Motor neuron (in vitro differentiated cells): ENCODE data around the gene EIF6. TPM values are rescaled to one million over a fixed set of nuclear protein-coding genes. Genes with fewer than 3 reads are reported as not detected.
"Not testable (repeated sequence)": the region's sequence is repeated elsewhere in the genome, so short reads cannot be mapped to it uniquely, and the experiment has no call there.

Experiments used
- ATAC-seq, 8 experiments: fragments of 200-7000 bp; cut with Tn5 transposase; replicated peaks in 6 of 8; 2 replicates each; pipeline ENCODE4 v1.8.0; 2021; ENCODE audit warnings: mild to moderate bottlenecking in 8 of 8, moderate library complexity in 8 of 8
- H3K27ac ChIP-seq, 2 donors: fragments of 250-450 bp; sonication (Bioruptor Pico); 2 replicates each; pipeline ENCODE4 v1.9.0; 2021; ENCODE audit warnings: antibody characterized with exemption in 2 of 2, mild to moderate bottlenecking in 2 of 2, moderate library complexity in 1 of 2
- H3K4me1 ChIP-seq, 2 donors: fragments of 250-450 bp; sonication (Bioruptor Pico); replicated peaks in 1 of 2; 2 replicates each; pipeline ENCODE4 v1.6.1; 2021; ENCODE audit warnings: antibody characterized with exemption in 2 of 2, mild to moderate bottlenecking in 2 of 2, moderate library complexity in 1 of 2
- H3K4me3 ChIP-seq, 5 donors: fragments of 250-450 bp; sonication (Bioruptor Pico); 2 replicates each; pipeline ENCODE4 v1.9.0; 2021; ENCODE audit warnings: antibody characterized with exemption in 5 of 5, mild to moderate bottlenecking in 5 of 5, moderate library complexity in 4 of 5
- WGBS, 10 experiments: fragments of 450-650 bp; shearing (Covaris generic); methylation state at CpG; one replicate each; pipeline ENCODE4 v1.0.0; 2022; 5-methylcytosine and 5-hydroxymethylcytosine counted together
- in situ Hi-C, 9 experiments: fragments of 400-800 bp; cut with MboI; loops; one replicate each; pipeline ENCODE4 v1.15.0; 2021; ENCODE audit warnings: low sequenced_read_pairs in 9 of 9, low pct_unique_long_range_greater_than_20kb in 2 of 9; ENCODE audit not compliant: unreplicated experiment in 9 of 9
- total RNA-seq, 8 experiments: library from RNA; unstranded; fragments of 300-600 nt; gene quantifications; 2 replicates each; pipeline versions ENCODE4 v1.2.3 to v1.2.4, GENCODE V29; 2022

The EIF6 gene
- total RNA-seq, 8 experiments from 2014 or later: 77.3 to 212 (median 129) TPM

- H3K27ac ChIP-seq, ATAC-seq, in situ Hi-C loops, H3K4me3 ChIP-seq, H3K4me1 ChIP-seq: not testable (repeated sequence)
- no CpG with 5 or more reads among the region's 2 CpGs for WGBS, 10 experiments
Observed at GRCh38 chr20:35252598-35252997, 32.0 kb downstream of the EIF6 start.

GRCh38 chr20:35252037-35252461, 32.5 kb downstream of the EIF6 start:
- ATAC-seq: no peak
- Histone ChIP-seq H3K4me1 (no peaks in the 10 kb centered on the region), H3K27ac (no peak overlapping the region), H3K4me3 (no peak overlapping the region)
- 57 to 100% (median 71%) methylated on average over 1 to 2 of the region's 2 CpGs; no CpG with 5 or more reads in 4 of the 10 experiments for WGBS, 10 experiments
- in situ Hi-C loops: no loop called here

- Histone ChIP-seq H3K27ac (no peak overlapping the region), H3K4me1 (no peaks in the 10 kb centered on the region), H3K4me3 (no peak overlapping the region)
- in situ Hi-C loops: no loop called here
- 60 to 100% (median 92%) methylated on average over 1 of the region's 2 CpGs; no CpG with 5 or more reads in 6 of the 10 experiments for WGBS, 10 experiments
- ATAC-seq: no peak
Observed at GRCh38 chr20:35251613-35251940, 33.0 kb downstream of the EIF6 start.

GRCh38 chr20:35248641-35249475, 35.7 kb downstream of the EIF6 start:
- no peaks in the 10 kb centered on the region for H3K4me1 ChIP-seq
- H3K4me3 ChIP-seq: no peak overlapping the region
- ATAC-seq: no peak
- in situ Hi-C loops: no loop called here
- no peak overlapping the region for H3K27ac ChIP-seq
- WGBS, 10 experiments: 31 to 100% (median 91%) methylated on average over 1 to 4 of the region's 9 CpGs

- WGBS, 10 experiments: 76 to 100% (median 85%) methylated on average over 1 to 11 of the region's 12 CpGs
- ATAC-seq: no peak
- Histone ChIP-seq H3K27ac (no peak overlapping the region), H3K4me3 (no peak overlapping the region), H3K4me1 (no peaks in the 10 kb centered on the region)
- in situ Hi-C loops: no loop called here
Observed at GRCh38 chr20:35246723-35247122, 37.8 kb downstream of the EIF6 start.

- 14 to 80% (median 54%) methylated on average over 1 to 2 of the region's 2 CpGs; no CpG with 5 or more reads in 5 of the 10 experiments for WGBS, 10 experiments
- ATAC-seq: no peak
- Histone ChIP-seq H3K4me1 (no peaks in the 10 kb centered on the region), H3K27ac (no peak overlapping the region), H3K4me3 (no peak overlapping the region)
- in situ Hi-C loops: no loop called here
Observed at GRCh38 chr20:35243986-35244385, 40.6 kb downstream of the EIF6 start.

GRCh38 chr20:35243317-35243716, 41.3 kb downstream of the EIF6 start:
- no peak for ATAC-seq
- WGBS, 10 experiments: 0 to 100% (median 43%) methylated on average over 1 to 2 of the region's 2 CpGs; no CpG with 5 or more reads in 5 of the 10 experiments
- in situ Hi-C loops: no loop called here
- no peaks in the 10 kb centered on the region for H3K4me1 ChIP-seq
- H3K27ac ChIP-seq: no peak overlapping the region
- H3K4me3 ChIP-seq: no peak overlapping the region

GRCh38 chr20:35240811-35241293, 43.7 kb downstream of the EIF6 start:
- no peak overlapping the region for H3K4me3 ChIP-seq
- in situ Hi-C loops: no loop called here
- peak in 1 of 8 experiments; percentile 76 for ATAC-seq
- no peaks in the 10 kb centered on the region for H3K4me1 ChIP-seq
- H3K27ac ChIP-seq: no peak overlapping the region
- WGBS, 10 experiments: 83 to 100% methylated on average over 1 to 2 of the region's 2 CpGs; no CpG with 5 or more reads in 8 of the 10 experiments

- in situ Hi-C loops: no loop called here
- Histone ChIP-seq H3K27ac (no peak overlapping the region), H3K4me3 (no peak overlapping the region), H3K4me1 (no peaks in the 10 kb centered on the region)
- 0 to 86% (median 61%) methylated on average over 1 to 5 of the region's 5 CpGs; no CpG with 5 or more reads in 1 of the 10 experiments for WGBS, 10 experiments
- no peak for ATAC-seq
Observed at GRCh38 chr20:35240083-35240810, 44.3 kb downstream of the EIF6 start.

- H3K4me1 ChIP-seq: no peaks in the 10 kb centered on the region
- H3K27ac ChIP-seq: no peak overlapping the region
- no peak for ATAC-seq
- 50 to 100% (median 71%) methylated on average over 1 to 5 of the region's 5 CpGs; no CpG with 5 or more reads in 1 of the 10 experiments for WGBS, 10 experiments
- H3K4me3 ChIP-seq: no peak overlapping the region
- in situ Hi-C loops: no loop called here
Observed at GRCh38 chr20:35238735-35239134, 45.8 kb downstream of the EIF6 start.

GRCh38 chr20:35238170-35238569, 46.4 kb downstream of the EIF6 start:
- no peak overlapping the region for H3K27ac ChIP-seq
- no peak for ATAC-seq
- H3K4me3 ChIP-seq: no peak overlapping the region
- in situ Hi-C loops: no loop called here
- 51 to 100% (median 79%) methylated on average over 1 to 4 of the region's 4 CpGs; no CpG with 5 or more reads in 2 of the 10 experiments for WGBS, 10 experiments
- H3K4me1 ChIP-seq: no peaks in the 10 kb centered on the region

GRCh38 chr20:35237486-35237885, 47.1 kb downstream of the EIF6 start:
- no peaks in the 10 kb centered on the region for H3K4me1 ChIP-seq
- no peak for ATAC-seq
- in situ Hi-C loops: no loop called here
- H3K27ac ChIP-seq: no peak overlapping the region
- no peak overlapping the region for H3K4me3 ChIP-seq

- no peak overlapping the region for H3K4me3 ChIP-seq
- ATAC-seq: no peak
- in situ Hi-C loops: no loop called here
- no peaks in the 10 kb centered on the region for H3K4me1 ChIP-seq
- 73 to 100% (median 90%) methylated on average over 1 to 4 of the region's 6 CpGs; no CpG with 5 or more reads in 3 of the 10 experiments for WGBS, 10 experiments
- H3K27ac ChIP-seq: no peak overlapping the region
Observed at GRCh38 chr20:35235881-35236280, 48.7 kb downstream of the EIF6 start.
